C4-2B (cell line): ENCODE data around the gene SSTR5.

ENCODE experiments used
- CTCF ChIP-seq: fragments of 450-650 bp; conservative IDR thresholded peaks from 2 replicates; pipeline ENCODE4 v1.5.1; 2017; ENCODE audit warnings: mild to moderate bottlenecking
- ZFX ChIP-seq: fragments of 450-650 bp; IDR thresholded peaks from 2 replicates; pipeline ENCODE4 v1.6.1; 2017

GRCh38 chr16:1056196-1056595 lies 16.4 kb upstream of the SSTR5 start:
- TF ChIP-seq ZFX (no peak), CTCF (no peak)
